ENCODE results near the gene PHLDB1.

GRCh38 chr11:118572981-118573550 is 34.3 kb upstream of the PHLDB1 start:
- no peak for TF ChIP-seq CTCF (IDR thresholded peaks at IDR 0.05; ENCODE audit: extremely low read depth in 1 of 2, insufficient read depth in 1 of 2, low read depth in 1 of 2, low read length in 2 of 2)
- TF ChIP-seq EZH2 (IDR thresholded peaks at IDR 0.05; ENCODE audit: borderline replicate concordance, low read depth, low read length, severe bottlenecking): no peak
- TF ChIP-seq POLR2AphosphoS5 (IDR thresholded peaks at IDR 0.05; ENCODE audit: insufficient read depth, low read depth, low read length): peak; percentile 20
- TF ChIP-seq MAX (IDR thresholded peaks at IDR 0.05; ENCODE audit: insufficient read depth, insufficient read length): no peak
- TF ChIP-seq POLR2A (IDR thresholded peaks at IDR 0.05; ENCODE audit: low read depth, low read length): no peak
- no peak for TF ChIP-seq JUN (IDR thresholded peaks at IDR 0.05; ENCODE audit: borderline replicate concordance, insufficient read depth, insufficient read length, low read depth)
- no peak for TF ChIP-seq MYC (IDR thresholded peaks at IDR 0.05; ENCODE audit: low read depth, low read length)
